Measurements from ENCODE around the gene ZER1.

The ZER1 gene

GRCh38 chr9:128714586-128715435 is 56.9 kb downstream of the ZER1 start:
- H3K9ac ChIP-seq (ENCODE audit: low read length), result no peak overlapping the region
- no peak overlapping the region for H3K4me3 ChIP-seq (ENCODE audit: insufficient read depth, low read length, poor library complexity, severe bottlenecking)
- no peak overlapping the region for H2AFZ ChIP-seq (ENCODE audit: low read depth, low read length, severe bottlenecking)
- H4K20me1 ChIP-seq (ENCODE audit: low read depth, low read length), result no peaks in the 10 kb centered on the region
- H3K4me2 ChIP-seq (ENCODE audit: low read depth, low read length, poor library complexity, severe bottlenecking), result no peak overlapping the region
- no peaks in the 10 kb centered on the region for H3F3A ChIP-seq (ENCODE audit: insufficient read depth)
- H3K27ac ChIP-seq (ENCODE audit: low read depth, low read length), result no peak overlapping the region
- TF ChIP-seq EZH2phosphoT487 (conservative IDR thresholded peaks at IDR 0.05; ENCODE audit: low read length) (no peak), CTCF (IDR thresholded peaks at IDR 0.05; ENCODE audit: insufficient read depth, low read length, poor library complexity, severe bottlenecking) (no peak)
- H3K79me2 ChIP-seq (ENCODE audit: insufficient read depth, low read length), result no peaks in the 10 kb centered on the region
- no peaks in the 10 kb centered on the region for H3K9me2 ChIP-seq (replicated peaks; ENCODE audit: insufficient read depth, low read length)
- no peaks in the 10 kb centered on the region for H3K9me3 ChIP-seq (ENCODE audit: insufficient read depth, low read length)
- no peaks in the 10 kb centered on the region for H3K27me3 ChIP-seq (ENCODE audit: low read length)
- H3K36me3 ChIP-seq (ENCODE audit: low read length), result no peaks in the 10 kb centered on the region

GRCh38 chr9:128713941-128714573 is 57.7 kb downstream of the ZER1 start:
- Histone ChIP-seq H3K9me2 (replicated peaks; ENCODE audit: insufficient read depth, low read length) (no peaks in the 10 kb centered on the region), H4K20me1 (ENCODE audit: low read depth, low read length) (no peaks in the 10 kb centered on the region), H3K27ac (ENCODE audit: low read depth, low read length) (no peak overlapping the region), H3F3A (ENCODE audit: insufficient read depth) (no peaks in the 10 kb centered on the region), H3K9me3 (ENCODE audit: insufficient read depth, low read length) (no peaks in the 10 kb centered on the region), H3K36me3 (ENCODE audit: low read length) (no peaks in the 10 kb centered on the region), H3K27me3 (ENCODE audit: low read length) (no peaks in the 10 kb centered on the region), H3K9ac (ENCODE audit: low read length) (no peak overlapping the region), H3K79me2 (ENCODE audit: insufficient read depth, low read length) (no peaks in the 10 kb centered on the region), H3K4me2 (ENCODE audit: low read depth, low read length, poor library complexity, severe bottlenecking) (no peak overlapping the region), H2AFZ (ENCODE audit: low read depth, low read length, severe bottlenecking) (no peak overlapping the region), H3K4me3 (ENCODE audit: insufficient read depth, low read length, poor library complexity, severe bottlenecking) (no peak overlapping the region)
- TF ChIP-seq EZH2phosphoT487 (conservative IDR thresholded peaks at IDR 0.05; ENCODE audit: low read length) (no peak), CTCF (IDR thresholded peaks at IDR 0.05; ENCODE audit: insufficient read depth, low read length, poor library complexity, severe bottlenecking) (no peak)

DNA sequence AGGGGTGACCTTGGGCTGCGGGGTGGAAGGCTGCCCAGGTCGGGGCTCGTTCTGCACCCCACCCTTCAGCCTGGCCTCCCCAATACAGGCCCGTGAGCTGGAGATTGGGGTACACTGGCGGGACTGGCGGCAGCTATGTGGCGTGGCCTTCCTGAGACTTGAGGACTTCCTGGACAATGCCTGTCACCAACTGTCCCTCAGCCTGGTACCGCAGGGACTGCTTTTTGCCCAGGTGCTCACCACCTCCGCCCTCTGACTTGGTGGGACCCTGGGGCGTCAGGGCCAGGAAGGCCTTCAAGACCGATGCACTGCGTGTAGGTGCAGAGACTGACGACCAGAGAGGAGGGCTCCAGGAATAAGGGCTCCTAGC is 58.3 kb downstream of the ZER1 start:
- Histone ChIP-seq H3K9me2 (replicated peaks; ENCODE audit: insufficient read depth, low read length) (no peaks in the 10 kb centered on the region), H3K4me3 (ENCODE audit: insufficient read depth, low read length, poor library complexity, severe bottlenecking) (no peak overlapping the region), H3F3A (ENCODE audit: insufficient read depth) (no peaks in the 10 kb centered on the region), H3K9me3 (ENCODE audit: insufficient read depth, low read length) (no peaks in the 10 kb centered on the region), H3K27ac (ENCODE audit: low read depth, low read length) (no peak overlapping the region), H4K20me1 (ENCODE audit: low read depth, low read length) (no peaks in the 10 kb centered on the region), H3K27me3 (ENCODE audit: low read length) (no peaks in the 10 kb centered on the region), H2AFZ (ENCODE audit: low read depth, low read length, severe bottlenecking) (no peak overlapping the region), H3K9ac (ENCODE audit: low read length) (no peak overlapping the region), H3K79me2 (ENCODE audit: insufficient read depth, low read length) (no peaks in the 10 kb centered on the region), H3K4me2 (ENCODE audit: low read depth, low read length, poor library complexity, severe bottlenecking) (no peak overlapping the region), H3K36me3 (ENCODE audit: low read length) (no peaks in the 10 kb centered on the region)
- TF ChIP-seq EZH2phosphoT487 (conservative IDR thresholded peaks at IDR 0.05; ENCODE audit: low read length) (no peak), CTCF (IDR thresholded peaks at IDR 0.05; ENCODE audit: insufficient read depth, low read length, poor library complexity, severe bottlenecking) (no peak)

Measured in SU-DHL-6 (cell line).